Suprapubic skin (tissue), 4 donors: ENCODE measurements around the gene HECA. TPM values are rescaled to one million over a fixed set of nuclear protein-coding genes. Genes with fewer than 3 reads are reported as not detected.

Source experiments
- DNase-seq, 2 donors: peaks; one replicate each; pipeline ENCODE4 v3.0.0-alpha.2; 2019; ENCODE audit warnings: low spot score in 2 of 2
- H3K27ac ChIP-seq: fragments of 200-600 bp; sonication (generic); one replicate; pipeline ENCODE4 v1.5.1; 2019
- H3K27me3 ChIP-seq: fragments of 200-600 bp; sonication (generic); one replicate; pipeline ENCODE4 v1.5.1; 2019
- H3K36me3 ChIP-seq: fragments of 200-600 bp; sonication (generic); one replicate; pipeline ENCODE4 v1.5.1; 2019
- H3K4me1 ChIP-seq: fragments of 200-600 bp; sonication (generic); one replicate; pipeline ENCODE4 v1.5.1; 2019
- H3K4me3 ChIP-seq: fragments of 200-600 bp; sonication (generic); one replicate; pipeline ENCODE4 v1.5.1; 2019; ENCODE audit warnings: mild to moderate bottlenecking
- H3K9me3 ChIP-seq: fragments of 200-600 bp; sonication (generic); one replicate; pipeline ENCODE4 v1.5.1; 2019
- EP300 ChIP-seq: sonication (generic); formaldehyde crosslinking; IDR thresholded peaks from one replicate; pipeline ENCODE4 v1.6.1; 2017; ENCODE audit warnings: antibody characterized with exemption
- POLR2A ChIP-seq, 2 donors: fragments of 450-650 bp; IDR thresholded peaks; one replicate each; pipeline ENCODE4 v1.6.1; 2017; ENCODE audit warnings: antibody characterized with exemption in 2 of 2, mild to moderate bottlenecking in 2 of 2, moderate library complexity in 2 of 2
- POLR2AphosphoS5 ChIP-seq, 3 donors: sonication (generic); formaldehyde crosslinking; IDR thresholded peaks; one replicate each; pipeline ENCODE4 v1.6.1; 2017; ENCODE audit warnings: antibody characterized with exemption in 3 of 3
- WGBS: methylation state at CpG from one replicate; pipeline ENCODE4 v1.1.5; 2018; 5-methylcytosine and 5-hydroxymethylcytosine counted together
- total RNA-seq, 4 donors: library from RNA; depleted of rRNA; stranded (reverse); fragments of >200 nt; gene quantifications; one replicate each; pipeline ENCODE4 v1.1.0, GENCODE V29; 2016
- TF ChIP-seq, protein P1 (sequence below), 2 donors: fragments of 200-600 bp in 1 of 2; fragments of 450-650 bp in 1 of 2; sonication (generic) in 1 of 2; IDR thresholded peaks; one replicate each; pipeline ENCODE4 v1.5.1; 2016 to 2019; ENCODE audit warnings: antibody characterized with exemption in 2 of 2, mild to moderate bottlenecking in 1 of 2, moderate library complexity in 1 of 2

HECA gene, protein sequence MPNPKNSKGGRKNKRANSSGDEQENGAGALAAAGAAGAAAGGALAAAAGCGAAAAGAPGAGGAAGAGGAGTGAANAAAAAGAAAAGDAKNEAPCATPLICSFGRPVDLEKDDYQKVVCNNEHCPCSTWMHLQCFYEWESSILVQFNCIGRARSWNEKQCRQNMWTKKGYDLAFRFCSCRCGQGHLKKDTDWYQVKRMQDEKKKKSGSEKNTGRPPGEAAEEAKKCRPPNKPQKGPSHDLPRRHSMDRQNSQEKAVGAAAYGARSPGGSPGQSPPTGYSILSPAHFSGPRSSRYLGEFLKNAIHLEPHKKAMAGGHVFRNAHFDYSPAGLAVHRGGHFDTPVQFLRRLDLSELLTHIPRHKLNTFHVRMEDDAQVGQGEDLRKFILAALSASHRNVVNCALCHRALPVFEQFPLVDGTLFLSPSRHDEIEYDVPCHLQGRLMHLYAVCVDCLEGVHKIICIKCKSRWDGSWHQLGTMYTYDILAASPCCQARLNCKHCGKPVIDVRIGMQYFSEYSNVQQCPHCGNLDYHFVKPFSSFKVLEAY
- total RNA-seq: 100 to 1,000 TPM in 1 of 4 donors, 10 to 100 TPM in 3; 56.7 to 101 (median 67.2) TPM

DNA sequence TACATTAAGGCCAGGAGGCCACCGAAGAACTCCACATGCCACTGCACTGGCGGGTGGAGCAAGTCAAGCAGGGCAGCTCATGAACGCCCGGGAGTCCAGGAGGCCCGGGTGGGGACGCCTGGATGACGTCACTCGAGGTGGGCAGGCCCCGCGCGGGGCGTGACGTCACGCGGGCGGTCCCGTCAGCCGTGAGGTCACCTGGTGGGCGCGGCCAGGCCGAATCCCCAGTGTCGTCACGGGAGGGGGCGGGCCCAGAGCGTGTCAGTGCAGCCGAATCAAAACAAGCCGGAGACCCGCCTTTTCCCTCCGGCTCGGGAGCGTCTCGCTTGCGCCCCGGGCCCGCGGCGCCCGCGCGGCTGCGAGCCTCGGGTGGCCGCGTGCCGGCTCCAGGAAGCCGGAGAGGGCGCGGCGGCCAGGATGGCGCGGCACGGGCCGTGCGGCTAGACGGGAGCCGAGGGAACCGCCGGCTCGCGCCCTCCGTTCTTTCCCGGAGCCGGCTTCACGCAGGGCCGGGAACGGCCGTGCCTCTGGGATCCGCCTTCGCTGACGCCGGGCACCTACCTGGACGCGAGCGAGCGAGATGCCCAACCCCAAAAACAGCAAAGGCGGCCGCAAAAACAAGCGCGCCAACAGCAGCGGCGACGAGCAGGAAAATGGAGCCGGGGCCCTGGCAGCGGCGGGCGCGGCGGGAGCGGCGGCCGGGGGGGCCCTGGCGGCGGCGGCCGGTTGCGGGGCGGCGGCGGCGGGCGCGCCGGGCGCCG is at the start of gene HECA:
TSS of gene HECA (plus strand) at position 264 of the 761 bp plus-strand sequence. CDS start at position 581, 317 bp downstream.
- WGBS: 9% methylated on average over 7 of the region's 105 CpGs
- peaks cover 59% of the 10 kb centered on the region for H3K4me1 ChIP-seq
- H3K27ac ChIP-seq: peak within 1 kb of the TSS; percentile 100
- no peaks in the 10 kb centered on the region for H3K36me3 ChIP-seq
- peak; percentile 99 to 100 for DNase-seq
- H3K4me3 ChIP-seq: peak within 1 kb of the TSS; percentile 89
- H3K9me3 ChIP-seq: no peaks in the 10 kb centered on the region
- H3K27me3 ChIP-seq: no peaks in the 10 kb centered on the region
- TF ChIP-seq POLR2A (IDR thresholded peaks at IDR 0.05) (peak; percentile 85 to 95), POLR2AphosphoS5 (IDR thresholded peaks at IDR 0.05) (peak in 2 of 3 donors; percentile 34 to 88), EP300 (no peak)
- TF ChIP-seq, protein P1, sequence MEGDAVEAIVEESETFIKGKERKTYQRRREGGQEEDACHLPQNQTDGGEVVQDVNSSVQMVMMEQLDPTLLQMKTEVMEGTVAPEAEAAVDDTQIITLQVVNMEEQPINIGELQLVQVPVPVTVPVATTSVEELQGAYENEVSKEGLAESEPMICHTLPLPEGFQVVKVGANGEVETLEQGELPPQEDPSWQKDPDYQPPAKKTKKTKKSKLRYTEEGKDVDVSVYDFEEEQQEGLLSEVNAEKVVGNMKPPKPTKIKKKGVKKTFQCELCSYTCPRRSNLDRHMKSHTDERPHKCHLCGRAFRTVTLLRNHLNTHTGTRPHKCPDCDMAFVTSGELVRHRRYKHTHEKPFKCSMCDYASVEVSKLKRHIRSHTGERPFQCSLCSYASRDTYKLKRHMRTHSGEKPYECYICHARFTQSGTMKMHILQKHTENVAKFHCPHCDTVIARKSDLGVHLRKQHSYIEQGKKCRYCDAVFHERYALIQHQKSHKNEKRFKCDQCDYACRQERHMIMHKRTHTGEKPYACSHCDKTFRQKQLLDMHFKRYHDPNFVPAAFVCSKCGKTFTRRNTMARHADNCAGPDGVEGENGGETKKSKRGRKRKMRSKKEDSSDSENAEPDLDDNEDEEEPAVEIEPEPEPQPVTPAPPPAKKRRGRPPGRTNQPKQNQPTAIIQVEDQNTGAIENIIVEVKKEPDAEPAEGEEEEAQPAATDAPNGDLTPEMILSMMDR (IDR thresholded peaks at IDR 0.05): no peak

DNA sequence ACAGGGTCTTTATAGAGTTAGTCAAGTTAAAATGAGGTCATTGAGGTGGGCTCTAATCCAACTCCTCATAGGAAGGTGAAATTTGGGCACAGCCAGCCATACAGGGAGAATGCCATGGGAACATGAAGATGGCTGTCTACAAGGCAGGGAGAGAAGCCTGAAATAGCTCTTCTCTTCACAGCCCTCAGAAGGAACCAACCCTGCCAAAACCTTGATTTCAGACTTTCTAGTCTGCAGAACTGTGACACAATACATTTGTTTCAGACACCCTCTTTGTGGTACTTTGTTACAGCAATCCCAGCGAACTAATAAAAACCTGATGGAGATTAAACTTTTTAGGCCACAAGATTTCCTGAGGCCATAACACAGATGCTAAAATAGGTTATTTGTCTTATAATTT is 43.1 kb upstream of the HECA start:
- H3K36me3 ChIP-seq: no peaks in the 10 kb centered on the region
- TF ChIP-seq, protein P1 (IDR thresholded peaks at IDR 0.05): no peak
- no peak for TF ChIP-seq POLR2AphosphoS5 (IDR thresholded peaks at IDR 0.05)
- no peak for TF ChIP-seq EP300
- no peak for TF ChIP-seq POLR2A (IDR thresholded peaks at IDR 0.05)
- no peak for DNase-seq
- no peaks in the 10 kb centered on the region for H3K4me1 ChIP-seq
- no peaks in the 10 kb centered on the region for H3K27me3 ChIP-seq
- H3K9me3 ChIP-seq: no peaks in the 10 kb centered on the region
- H3K4me3 ChIP-seq: no peak overlapping the region
- no peak overlapping the region for H3K27ac ChIP-seq
- WGBS: 83% methylated on average over 1 of the region's 1 CpG

DNA sequence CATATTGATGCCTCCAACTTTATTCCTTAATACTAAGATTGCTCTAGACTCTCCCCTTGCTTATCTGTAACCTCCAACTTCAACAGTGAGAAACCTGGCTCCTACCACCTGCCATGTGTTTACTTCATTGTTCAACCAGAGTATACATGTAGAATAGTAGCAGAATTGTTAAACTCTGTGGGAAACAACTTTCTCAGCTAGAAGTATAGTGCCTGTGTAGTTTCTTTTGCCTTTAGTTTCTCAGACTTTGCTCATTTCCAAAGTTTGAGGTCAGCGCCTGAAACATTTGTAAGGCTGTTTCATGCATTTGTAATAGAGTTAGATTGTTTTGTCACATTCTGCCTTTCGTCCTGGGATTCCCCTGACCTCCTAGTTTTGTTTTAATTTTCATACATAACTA is 34.9 kb upstream of the HECA start:
- H3K9me3 ChIP-seq: no peaks in the 10 kb centered on the region
- WGBS: 76% methylated on average over 2 of the region's 2 CpGs
- no peak overlapping the region for H3K27ac ChIP-seq
- DNase-seq: no peak
- no peaks in the 10 kb centered on the region for H3K36me3 ChIP-seq
- no peaks in the 10 kb centered on the region for H3K27me3 ChIP-seq
- H3K4me1 ChIP-seq: no peaks in the 10 kb centered on the region
- TF ChIP-seq POLR2A (IDR thresholded peaks at IDR 0.05): no peak
- TF ChIP-seq EP300: no peak
- TF ChIP-seq, protein P1 (IDR thresholded peaks at IDR 0.05): no peak
- no peak for TF ChIP-seq POLR2AphosphoS5 (IDR thresholded peaks at IDR 0.05)
- no peak overlapping the region for H3K4me3 ChIP-seq

DNA sequence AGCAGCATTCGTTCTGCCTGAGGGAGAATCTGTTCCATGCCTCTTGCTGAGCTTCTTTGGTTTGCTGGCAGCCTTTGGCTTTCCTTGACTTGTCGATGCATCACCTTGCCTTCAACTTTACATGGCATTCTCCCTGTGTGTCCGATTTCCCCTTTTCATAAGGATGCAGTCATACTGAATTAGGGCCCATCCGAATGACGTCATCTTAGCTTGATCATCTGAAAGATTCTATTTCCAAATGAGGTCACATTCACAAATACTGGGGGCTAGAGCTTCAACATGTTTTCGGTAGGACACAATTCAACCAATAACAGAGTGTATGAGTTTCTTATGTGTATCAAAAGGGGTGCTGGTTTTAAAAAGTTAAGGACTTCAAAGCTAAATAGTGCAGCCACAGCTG is 27.8 kb upstream of the HECA start:
- Histone ChIP-seq H3K4me1 (peaks cover 4% of the 10 kb centered on the region), H3K4me3 (no peak overlapping the region), H3K27ac (no peak overlapping the region), H3K36me3 (no peaks in the 10 kb centered on the region), H3K27me3 (no peaks in the 10 kb centered on the region), H3K9me3 (no peaks in the 10 kb centered on the region)
- TF ChIP-seq EP300 (no peak), POLR2AphosphoS5 (IDR thresholded peaks at IDR 0.05) (no peak), POLR2A (IDR thresholded peaks at IDR 0.05) (no peak)
- WGBS: 87% methylated on average over 6 of the region's 6 CpGs
- DNase-seq: no peak

DNA sequence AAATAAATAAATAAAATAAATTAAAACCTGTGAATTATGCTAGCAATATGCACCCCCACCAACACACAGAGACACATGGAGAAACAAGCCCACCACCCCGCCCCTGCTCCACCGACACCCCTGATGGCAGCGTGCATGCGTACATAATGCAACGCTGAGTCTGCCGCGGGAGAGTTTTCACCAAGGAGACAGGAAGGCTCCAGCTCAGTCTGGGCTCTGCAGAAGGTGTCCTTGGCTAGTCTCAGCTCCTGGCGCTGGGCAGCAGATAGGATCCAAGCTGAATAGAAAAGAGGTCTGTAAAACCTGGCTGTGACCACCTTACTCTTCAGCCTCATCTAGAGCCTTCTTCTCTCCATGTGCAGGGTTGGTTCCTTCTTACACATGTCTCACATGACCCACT is 26.5 kb upstream of the HECA start:
- Histone ChIP-seq H3K4me1 (peaks cover 8% of the 10 kb centered on the region), H3K27me3 (no peaks in the 10 kb centered on the region), H3K4me3 (no peak overlapping the region), H3K27ac (no peak overlapping the region), H3K9me3 (no peaks in the 10 kb centered on the region), H3K36me3 (no peaks in the 10 kb centered on the region)
- WGBS: 95% methylated on average over 8 of the region's 8 CpGs
- TF ChIP-seq, protein P1 (IDR thresholded peaks at IDR 0.05): no peak
- no peak for TF ChIP-seq POLR2A (IDR thresholded peaks at IDR 0.05)
- no peak for TF ChIP-seq POLR2AphosphoS5 (IDR thresholded peaks at IDR 0.05)
- no peak for TF ChIP-seq EP300
- no peak for DNase-seq
